HUDEP-2 (cell line): Measurements from ENCODE around the gene HELZ2.

Experiments used
- DNase-seq, 76 experiments: peaks; one replicate each; lab custom pipeline; 2025; ENCODE audit not compliant: unreplicated experiment in 76 of 76; lab: John Stamatoyannopoulos, UW

The HELZ2 gene

GRCh38 chr20:63525971-63526370, 48.1 kb downstream of the HELZ2 start:
- DNase-seq = no peak

- DNase-seq = no peak
Measured at GRCh38 chr20:63525185-63525584, 48.9 kb downstream of the HELZ2 start.
